NCI-H1105 (cell line): ENCODE data around the gene ABCA5.

Experiments used
- DNase-seq: peaks from one replicate; lab custom pipeline; 2025; lab: John Stamatoyannopoulos, UW

Gene ABCA5, protein sequence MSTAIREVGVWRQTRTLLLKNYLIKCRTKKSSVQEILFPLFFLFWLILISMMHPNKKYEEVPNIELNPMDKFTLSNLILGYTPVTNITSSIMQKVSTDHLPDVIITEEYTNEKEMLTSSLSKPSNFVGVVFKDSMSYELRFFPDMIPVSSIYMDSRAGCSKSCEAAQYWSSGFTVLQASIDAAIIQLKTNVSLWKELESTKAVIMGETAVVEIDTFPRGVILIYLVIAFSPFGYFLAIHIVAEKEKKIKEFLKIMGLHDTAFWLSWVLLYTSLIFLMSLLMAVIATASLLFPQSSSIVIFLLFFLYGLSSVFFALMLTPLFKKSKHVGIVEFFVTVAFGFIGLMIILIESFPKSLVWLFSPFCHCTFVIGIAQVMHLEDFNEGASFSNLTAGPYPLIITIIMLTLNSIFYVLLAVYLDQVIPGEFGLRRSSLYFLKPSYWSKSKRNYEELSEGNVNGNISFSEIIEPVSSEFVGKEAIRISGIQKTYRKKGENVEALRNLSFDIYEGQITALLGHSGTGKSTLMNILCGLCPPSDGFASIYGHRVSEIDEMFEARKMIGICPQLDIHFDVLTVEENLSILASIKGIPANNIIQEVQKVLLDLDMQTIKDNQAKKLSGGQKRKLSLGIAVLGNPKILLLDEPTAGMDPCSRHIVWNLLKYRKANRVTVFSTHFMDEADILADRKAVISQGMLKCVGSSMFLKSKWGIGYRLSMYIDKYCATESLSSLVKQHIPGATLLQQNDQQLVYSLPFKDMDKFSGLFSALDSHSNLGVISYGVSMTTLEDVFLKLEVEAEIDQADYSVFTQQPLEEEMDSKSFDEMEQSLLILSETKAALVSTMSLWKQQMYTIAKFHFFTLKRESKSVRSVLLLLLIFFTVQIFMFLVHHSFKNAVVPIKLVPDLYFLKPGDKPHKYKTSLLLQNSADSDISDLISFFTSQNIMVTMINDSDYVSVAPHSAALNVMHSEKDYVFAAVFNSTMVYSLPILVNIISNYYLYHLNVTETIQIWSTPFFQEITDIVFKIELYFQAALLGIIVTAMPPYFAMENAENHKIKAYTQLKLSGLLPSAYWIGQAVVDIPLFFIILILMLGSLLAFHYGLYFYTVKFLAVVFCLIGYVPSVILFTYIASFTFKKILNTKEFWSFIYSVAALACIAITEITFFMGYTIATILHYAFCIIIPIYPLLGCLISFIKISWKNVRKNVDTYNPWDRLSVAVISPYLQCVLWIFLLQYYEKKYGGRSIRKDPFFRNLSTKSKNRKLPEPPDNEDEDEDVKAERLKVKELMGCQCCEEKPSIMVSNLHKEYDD (N-terminal part only)

GRCh38 chr17:69327060-69327831 is at the start of gene ABCA5:
Gene ABCA5 (minus strand): TSS chr17:69327133. CDS start chr17:69314415, 12,718 bp downstream.
- DNase-seq: peak; percentile 86

- no peak for DNase-seq
These were observed 48.3 kb upstream of the ABCA5 start for GRCh38 chr17:69375229-69375628.

DNA sequence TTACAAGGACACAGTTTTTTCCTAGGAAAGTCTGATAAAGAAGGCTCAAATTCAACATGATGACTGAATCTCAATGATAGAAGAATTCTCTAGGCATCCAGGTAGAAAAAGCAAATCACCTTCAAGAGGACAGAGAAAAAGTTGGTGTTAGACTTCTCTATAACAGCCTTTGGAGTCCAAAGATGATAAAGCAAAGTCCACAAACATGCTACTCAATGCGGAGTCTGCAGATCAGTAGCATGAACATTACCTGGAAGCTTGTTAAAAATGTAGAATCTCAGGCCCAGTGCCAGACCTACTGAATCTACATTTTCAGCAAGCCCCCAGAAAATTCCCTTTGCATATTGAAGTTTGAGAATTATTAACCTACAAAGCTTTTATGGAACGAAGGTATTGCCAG is 46.1 kb upstream of the ABCA5 start:
- no peak for DNase-seq

GRCh38 chr17:69367298-69367697 is 40.4 kb upstream of the ABCA5 start:
- no peak for DNase-seq

DNA sequence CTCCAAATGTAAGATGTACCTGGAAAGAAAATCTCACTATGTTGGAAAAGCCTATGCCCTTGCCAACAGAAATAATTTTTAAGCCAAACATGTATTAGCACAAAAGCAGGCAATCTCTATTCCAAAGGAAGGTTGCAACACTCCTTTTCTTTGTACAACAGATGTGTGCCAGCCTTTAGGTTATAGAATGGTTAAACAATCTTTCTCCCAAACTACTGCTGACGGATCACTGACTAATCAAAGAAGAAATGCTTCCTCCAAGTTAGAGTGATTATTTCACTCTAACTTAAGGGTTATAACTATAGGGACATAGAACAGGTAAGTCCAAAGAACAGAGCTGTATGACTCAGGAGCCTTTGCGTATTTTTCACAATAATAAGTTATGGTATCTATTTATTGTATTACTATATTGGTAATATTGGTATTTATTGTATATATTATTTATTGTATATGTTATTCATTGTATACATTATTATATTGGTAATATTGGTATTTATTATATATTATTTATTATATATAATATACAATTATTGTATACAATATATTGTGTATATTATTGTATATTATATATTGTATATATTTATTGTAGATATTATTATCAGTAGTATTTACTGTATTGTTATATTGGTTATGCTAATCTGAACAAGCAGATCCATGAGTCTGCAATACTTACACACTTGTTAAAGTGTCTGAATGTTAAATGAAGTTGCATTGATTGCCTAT is 36.7 kb upstream of the ABCA5 start:
- DNase-seq: no peak

DNA sequence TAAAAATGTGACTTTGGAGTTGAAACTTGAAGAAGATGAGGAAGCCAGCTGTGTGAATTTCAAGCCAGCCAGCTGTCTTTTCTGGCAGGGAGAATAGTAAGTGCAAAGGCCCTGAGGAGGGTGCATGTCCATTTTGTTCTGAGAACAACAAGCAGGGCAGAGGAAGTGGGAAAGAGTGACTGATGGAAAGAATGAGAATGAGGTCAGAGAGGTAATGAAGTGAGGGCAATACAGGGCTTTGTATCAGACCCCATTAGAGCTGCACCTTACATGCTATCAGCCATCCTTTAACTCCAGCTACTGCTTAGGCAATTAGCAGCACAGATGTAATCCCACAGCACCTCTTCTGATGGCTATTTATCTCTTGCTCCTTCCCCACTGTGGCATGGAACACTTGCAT is 34.2 kb upstream of the ABCA5 start:
- no peak for DNase-seq

GRCh38 chr17:69358688-69359596 is 32.0 kb upstream of the ABCA5 start:
- DNase-seq: no peak

DNA sequence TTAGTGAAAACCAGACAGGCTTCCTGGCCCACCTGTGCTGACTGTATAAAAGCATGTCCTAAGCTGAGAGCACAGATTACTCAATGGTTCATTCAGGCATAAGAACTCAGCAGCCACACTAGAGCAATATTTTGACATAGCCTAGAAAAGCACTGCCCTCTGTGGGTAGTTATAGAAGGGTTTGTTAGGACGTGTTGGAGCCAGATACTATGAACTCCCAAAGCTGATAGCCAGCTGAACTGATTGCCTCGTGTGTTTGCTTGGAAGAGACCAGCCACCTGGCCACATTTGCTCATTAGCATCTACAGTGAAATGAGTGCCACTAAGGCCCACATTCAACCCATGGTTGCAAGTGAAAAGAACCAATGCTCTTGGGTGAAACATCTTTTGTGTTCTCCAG is 30.8 kb upstream of the ABCA5 start:
- DNase-seq: no peak

GRCh38 chr17:69356625-69357024 is 29.7 kb upstream of the ABCA5 start:
- no peak for DNase-seq

- DNase-seq: no peak
These were observed 24.0 kb upstream of the ABCA5 start for GRCh38 chr17:69350911-69351310.

- no peak for DNase-seq
These were observed 21.5 kb upstream of the ABCA5 start for GRCh38 chr17:69348429-69348828.

DNA sequence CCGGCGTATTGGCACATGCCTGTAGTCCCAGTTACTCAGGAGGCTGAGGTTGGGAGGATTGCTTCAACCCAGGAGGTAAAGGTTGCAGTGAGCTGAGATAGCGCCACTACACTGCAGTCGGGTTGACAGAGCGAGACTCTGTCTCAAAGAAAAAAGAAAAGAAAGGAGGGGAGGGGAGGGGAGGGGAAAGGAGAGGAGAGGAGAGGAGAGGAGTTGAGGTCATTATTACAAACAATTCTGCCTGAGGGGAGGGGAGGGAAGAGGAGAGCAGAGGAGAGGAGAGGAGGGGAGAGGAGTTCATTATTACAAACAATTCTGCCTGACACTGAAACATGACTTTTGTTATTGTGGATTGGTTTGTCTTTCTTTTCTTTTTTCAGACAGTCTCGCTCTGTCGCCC is 19.8 kb upstream of the ABCA5 start:
- DNase-seq: no peak

GRCh38 chr17:69344939-69345338 is 18.0 kb upstream of the ABCA5 start:
- no peak for DNase-seq

GRCh38 chr17:69342896-69343644 is 16.1 kb upstream of the ABCA5 start:
- no peak for DNase-seq

DNA sequence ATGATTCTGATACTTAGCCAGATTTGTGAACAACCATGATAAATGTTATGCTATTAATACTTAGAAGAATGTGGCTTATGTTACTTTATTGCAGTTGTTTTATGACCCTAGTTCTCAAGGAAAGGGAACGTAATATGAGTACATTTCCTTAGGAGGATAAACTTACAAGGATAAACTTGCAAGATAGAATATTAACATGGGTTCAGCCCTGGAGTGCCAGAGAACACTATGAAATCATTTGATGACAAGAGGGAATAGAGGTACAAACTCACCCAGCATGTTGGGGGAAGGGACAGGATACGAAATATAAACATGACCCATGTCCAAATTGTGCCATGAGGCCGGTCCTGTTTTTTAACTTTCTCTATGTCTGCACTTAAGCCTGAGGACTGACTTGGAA is 13.0 kb upstream of the ABCA5 start:
- no peak for DNase-seq

- DNase-seq: no peak
These were observed 10.1 kb upstream of the ABCA5 start for GRCh38 chr17:69336996-69337395.

DNA sequence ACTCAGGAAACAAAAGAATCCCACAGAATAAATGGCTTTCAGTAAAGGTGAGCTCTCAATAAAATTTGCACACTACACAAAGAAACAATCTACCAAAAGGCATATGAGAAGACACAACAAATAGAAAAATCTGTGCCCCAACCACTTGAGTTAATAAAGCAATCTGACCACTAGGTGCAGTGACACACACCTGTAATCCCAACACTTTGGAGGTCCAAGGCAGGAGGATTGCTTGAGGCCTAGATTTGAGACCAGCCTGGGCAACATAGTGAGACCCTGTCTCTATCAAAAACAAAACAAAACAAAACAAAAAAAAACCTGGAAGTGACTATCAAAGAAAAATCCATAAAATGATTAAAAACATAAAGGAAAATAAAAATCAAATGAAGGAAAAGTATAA is 9.6 kb upstream of the ABCA5 start:
- no peak for DNase-seq

DNA sequence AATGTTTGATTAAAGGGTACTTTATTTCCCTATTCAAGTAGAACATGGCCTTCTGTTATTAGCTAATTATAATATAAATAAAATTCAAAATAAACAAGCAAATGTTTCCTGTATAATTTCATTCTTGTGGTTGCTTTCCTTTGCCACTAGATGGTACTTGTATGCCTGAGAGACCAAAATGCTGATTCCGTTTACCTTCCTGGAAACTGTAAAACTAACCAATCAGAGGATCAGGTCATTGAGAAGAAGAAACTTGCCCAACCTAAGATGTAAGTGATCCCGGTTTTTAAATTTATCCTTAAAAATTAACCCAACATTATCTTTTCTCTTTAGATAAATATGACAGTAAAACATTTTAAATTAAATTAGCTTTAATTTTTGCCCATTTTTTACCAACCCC is 8.1 kb upstream of the ABCA5 start:
- DNase-seq: no peak

GRCh38 chr17:69333561-69333960 is 6.6 kb upstream of the ABCA5 start:
- no peak for DNase-seq
